GM06990 (cell line): ENCODE measurements around the gene FIGNL1.

Experiments
- DNase-seq: peaks from one replicate; pipeline ENCODE4 v3.0.0-alpha.2; 2011; ENCODE audit not compliant: insufficient read length; ENCODE audit errors: extremely low read depth
- H3K27me3 ChIP-seq: replicated peaks from 2 replicates; pipeline ENCODE4 v1.6.0; 2011; ENCODE audit warnings: low read length; ENCODE audit not compliant: control insufficient read depth, insufficient read depth
- H3K36me3 ChIP-seq: 2 replicates; pipeline ENCODE4 v1.5.1; 2011; ENCODE audit warnings: low read length; ENCODE audit not compliant: control insufficient read depth, insufficient read depth
- H3K4me3 ChIP-seq: replicated peaks from 2 replicates; pipeline ENCODE4 v1.5.1; 2011; ENCODE audit warnings: low read depth, mild to moderate bottlenecking, control low read depth, low read length
- CTCF ChIP-seq: IDR thresholded peaks from 2 replicates; pipeline ENCODE4 v1.5.1; 2011; ENCODE audit warnings: low read length, control low read depth, mild to moderate bottlenecking, inconsistent platforms; ENCODE audit not compliant: insufficient read depth, poor library complexity, severe bottlenecking

The FIGNL1 gene

GRCh38 chr7:50474382-50475160, 24.4 kb upstream of the FIGNL1 start:
- H3K4me3 ChIP-seq = no peak overlapping the region
- no peak for TF ChIP-seq CTCF
- H3K27me3 ChIP-seq = no peaks in the 10 kb centered on the region
- no peaks in the 10 kb centered on the region for H3K36me3 ChIP-seq
- no peak for DNase-seq

- H3K4me3 ChIP-seq = no peak overlapping the region
- TF ChIP-seq CTCF = no peak
- no peaks in the 10 kb centered on the region; the same call in 1 of the 2 replicates for H3K27me3 ChIP-seq
- H3K36me3 ChIP-seq = no peaks in the 10 kb centered on the region
- DNase-seq = no peak
Measured at GRCh38 chr7:50473531-50473930, 23.4 kb upstream of the FIGNL1 start.

- Histone ChIP-seq H3K36me3 (no peaks in the 10 kb centered on the region), H3K27me3 (no peaks in the 10 kb centered on the region; the same call in 1 of the 2 replicates), H3K4me3 (no peak overlapping the region)
- no peak for DNase-seq
- TF ChIP-seq CTCF = no peak
Measured at GRCh38 chr7:50472427-50472826, 22.3 kb upstream of the FIGNL1 start.

- Histone ChIP-seq H3K36me3 (no peaks in the 10 kb centered on the region), H3K4me3 (no peak overlapping the region), H3K27me3 (no peaks in the 10 kb centered on the region; the same call in 1 of the 2 replicates)
- no peak for DNase-seq
- no peak for TF ChIP-seq CTCF
Measured at GRCh38 chr7:50471970-50472369, 21.8 kb upstream of the FIGNL1 start.

- no peak for TF ChIP-seq CTCF
- Histone ChIP-seq H3K4me3 (no peak overlapping the region), H3K36me3 (no peaks in the 10 kb centered on the region), H3K27me3 (no peaks in the 10 kb centered on the region; the same call in 1 of the 2 replicates)
- DNase-seq = peak; percentile 32
Measured at GRCh38 chr7:50470250-50471163, 20.4 kb upstream of the FIGNL1 start.
